IPS-18a (cell line): ENCODE measurements around the gene XRCC3.

Experiments
- H3K27ac ChIP-seq: one replicate; pipeline ENCODE4 v1.5.1; 2013; ENCODE audit warnings: low read length
- H3K27me3 ChIP-seq: one replicate; pipeline ENCODE4 v1.6.1; 2013; ENCODE audit warnings: mild to moderate bottlenecking, low read length; ENCODE audit not compliant: control insufficient read depth, insufficient read depth
- H3K36me3 ChIP-seq: one replicate; pipeline ENCODE4 v1.6.1; 2013; ENCODE audit warnings: low read depth, low read length; ENCODE audit not compliant: control insufficient read depth
- H3K4me1 ChIP-seq: one replicate; pipeline ENCODE4 v1.6.1; 2013; ENCODE audit warnings: low read depth, low read length; ENCODE audit not compliant: control insufficient read depth
- H3K4me3 ChIP-seq: one replicate; pipeline ENCODE4 v1.5.1; 2013; ENCODE audit warnings: low read length
- H3K9ac ChIP-seq: one replicate; pipeline ENCODE4 v1.6.1; 2013; ENCODE audit warnings: mild to moderate bottlenecking, low read length, moderate library complexity
- H3K9me3 ChIP-seq: one replicate; pipeline ENCODE4 v1.6.1; 2013; ENCODE audit warnings: low read depth, low read length; ENCODE audit not compliant: control insufficient read depth

Gene XRCC3

DNA sequence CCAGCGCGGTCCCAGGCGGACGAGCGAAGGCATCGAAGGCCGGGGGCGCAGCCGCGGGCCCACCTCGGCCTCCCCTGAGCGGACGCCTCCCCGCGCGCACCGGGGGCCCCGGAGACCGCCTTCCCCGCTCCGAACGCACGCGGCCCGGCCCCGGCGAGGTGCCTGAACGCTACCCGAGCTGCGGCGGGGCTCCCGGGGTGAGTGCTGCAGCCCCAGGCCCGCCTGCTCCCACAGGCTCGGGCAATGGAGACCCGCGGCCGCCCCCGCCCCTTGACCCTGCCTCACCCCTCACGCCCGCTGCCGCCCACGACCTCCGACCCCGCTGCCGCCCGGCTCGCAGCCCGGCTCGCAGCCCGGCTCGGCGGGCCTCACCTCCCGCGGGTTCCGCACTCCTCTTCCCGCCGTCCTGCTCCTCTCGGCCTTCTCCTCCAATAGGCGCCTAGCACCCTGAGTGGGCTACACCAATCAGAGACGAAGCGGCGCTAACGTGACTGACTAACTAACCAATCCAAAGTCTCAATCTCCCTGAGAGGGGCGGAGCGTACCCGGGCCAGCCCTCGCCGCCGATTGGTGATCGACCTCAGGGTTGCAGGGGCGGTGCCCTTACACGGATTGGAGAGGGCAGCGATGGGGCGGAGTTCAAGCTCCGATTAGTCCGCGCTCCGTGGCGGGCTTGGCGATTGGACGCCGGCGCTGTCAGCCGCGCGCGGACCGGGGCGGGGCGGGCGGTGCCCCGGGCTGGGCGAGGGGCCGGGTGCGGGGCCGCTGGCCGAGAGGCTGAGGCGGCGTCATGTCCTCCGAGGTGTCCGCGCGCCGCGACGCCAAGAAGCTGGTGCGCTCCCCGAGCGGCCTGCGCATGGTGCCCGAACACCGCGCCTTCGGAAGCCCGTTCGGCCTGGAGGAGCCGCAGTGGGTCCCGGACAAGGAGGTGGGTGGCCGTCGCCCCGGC is at the start of gene XRCC3, which contains the start of gene ZFYVE21:
XRCC3 (minus strand) TSS at position 400 of the 949 bp plus-strand sequence. CDS start 4,364 bp downstream, outside the sequence.
ZFYVE21 (plus strand) TSS at position 759 of the 949 bp plus-strand sequence; CDS start at position 791, 32 bp downstream.
- no peak within 1 kb of the TSS for H3K27ac ChIP-seq

DNA sequence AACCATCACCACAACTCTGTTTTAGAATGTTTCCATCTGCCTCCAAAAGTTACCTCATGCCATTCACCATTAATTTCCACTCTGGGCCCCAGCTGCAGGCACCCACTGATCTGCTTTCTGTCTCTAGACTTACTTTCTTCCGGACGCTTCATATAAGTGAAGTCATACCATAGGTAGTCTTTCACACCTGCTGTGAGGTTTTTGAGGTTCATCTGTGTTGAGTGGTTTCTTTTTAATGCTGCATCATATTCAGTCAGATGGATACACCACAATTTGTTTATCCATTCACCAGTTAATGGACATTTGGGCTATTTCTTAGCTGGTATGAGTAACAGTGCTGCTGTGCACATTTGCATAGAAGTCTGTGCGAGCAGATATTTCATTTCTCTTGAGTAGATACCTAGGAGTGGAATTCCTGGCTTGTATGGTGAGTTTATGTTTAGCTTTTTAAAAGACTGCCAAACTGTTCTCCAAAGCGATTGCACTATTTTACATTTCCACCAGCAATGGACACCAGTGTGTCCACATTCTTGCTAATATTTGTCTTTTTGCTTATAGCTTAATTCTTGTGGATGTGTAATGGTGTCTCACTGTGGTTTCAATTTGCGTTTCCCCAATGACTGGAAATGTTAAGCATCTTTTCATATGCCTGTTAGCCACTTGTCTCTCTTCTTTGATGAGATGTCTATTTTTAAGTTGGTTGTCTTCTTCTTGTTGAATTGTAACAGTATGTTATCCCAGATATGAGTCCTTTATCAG is 48.7 kb upstream of the XRCC3 start:
- Histone ChIP-seq H3K4me3 (no peak overlapping the region), H3K4me1 (no peaks in the 10 kb centered on the region), H3K27me3 (no peaks in the 10 kb centered on the region), H3K36me3 (no peaks in the 10 kb centered on the region), H3K27ac (no peak overlapping the region), H3K9ac (no peak overlapping the region), H3K9me3 (no peaks in the 10 kb centered on the region)

More for the DNA sequence above, at the start of gene XRCC3, which contains the start of gene ZFYVE21:
- Histone ChIP-seq H3K4me1 (peaks cover 16% of the 10 kb centered on the region), H3K9me3 (no peaks in the 10 kb centered on the region), H3K4me3 (peak within 1 kb of the TSS; percentile 71), H3K9ac (peak within 1 kb of the TSS; percentile 78), H3K27me3 (no peaks in the 10 kb centered on the region), H3K36me3 (no peaks in the 10 kb centered on the region)

DNA sequence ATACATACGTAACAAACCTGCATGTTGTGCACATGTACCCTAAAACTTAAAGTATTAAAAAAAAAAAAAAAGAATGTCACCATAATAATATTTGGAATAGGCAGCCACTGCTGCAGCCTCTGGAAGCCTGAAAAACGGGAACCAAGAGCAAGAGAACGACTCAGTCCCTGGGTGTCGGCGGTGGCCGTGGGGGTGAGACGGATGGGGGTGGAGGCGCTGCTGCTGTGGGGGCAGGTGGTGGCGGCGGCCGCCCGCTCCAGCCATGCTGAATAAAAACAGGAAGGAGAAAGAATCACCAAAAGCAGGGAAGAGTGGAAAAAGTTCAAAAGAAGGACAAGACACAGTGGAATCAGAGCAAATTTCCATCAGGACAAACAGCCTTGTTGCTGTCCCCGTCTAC is 47.3 kb upstream of the XRCC3 start:
- H3K4me1 ChIP-seq = no peaks in the 10 kb centered on the region
- no peaks in the 10 kb centered on the region for H3K27me3 ChIP-seq
- H3K27ac ChIP-seq = no peak overlapping the region
- H3K4me3 ChIP-seq = no peak overlapping the region
- H3K36me3 ChIP-seq = no peaks in the 10 kb centered on the region
- H3K9ac ChIP-seq = no peak overlapping the region
- H3K9me3 ChIP-seq = no peaks in the 10 kb centered on the region

DNA sequence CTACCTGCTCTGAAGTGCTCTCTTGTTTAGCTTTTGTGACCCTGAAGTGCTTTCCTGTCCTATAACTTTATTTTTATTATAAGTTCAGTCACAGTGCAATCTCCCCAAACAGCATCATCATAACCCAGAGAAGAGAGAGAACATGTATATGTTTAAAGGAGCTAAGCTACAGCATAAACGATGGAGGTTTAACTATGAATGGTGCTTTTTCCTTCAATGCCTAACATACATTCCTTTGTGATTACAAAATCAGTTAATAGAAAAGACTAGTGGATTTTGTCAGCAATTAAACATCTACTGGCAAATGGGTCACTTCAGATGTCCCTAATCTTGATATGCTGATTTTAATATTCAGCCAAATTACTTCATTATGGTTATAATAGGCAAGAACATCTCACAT is 46.8 kb upstream of the XRCC3 start:
- no peaks in the 10 kb centered on the region for H3K4me1 ChIP-seq
- no peak overlapping the region for H3K27ac ChIP-seq
- H3K27me3 ChIP-seq = no peaks in the 10 kb centered on the region
- H3K9ac ChIP-seq = no peak overlapping the region
- H3K9me3 ChIP-seq = no peaks in the 10 kb centered on the region
- H3K36me3 ChIP-seq = no peaks in the 10 kb centered on the region
- no peak overlapping the region for H3K4me3 ChIP-seq

DNA sequence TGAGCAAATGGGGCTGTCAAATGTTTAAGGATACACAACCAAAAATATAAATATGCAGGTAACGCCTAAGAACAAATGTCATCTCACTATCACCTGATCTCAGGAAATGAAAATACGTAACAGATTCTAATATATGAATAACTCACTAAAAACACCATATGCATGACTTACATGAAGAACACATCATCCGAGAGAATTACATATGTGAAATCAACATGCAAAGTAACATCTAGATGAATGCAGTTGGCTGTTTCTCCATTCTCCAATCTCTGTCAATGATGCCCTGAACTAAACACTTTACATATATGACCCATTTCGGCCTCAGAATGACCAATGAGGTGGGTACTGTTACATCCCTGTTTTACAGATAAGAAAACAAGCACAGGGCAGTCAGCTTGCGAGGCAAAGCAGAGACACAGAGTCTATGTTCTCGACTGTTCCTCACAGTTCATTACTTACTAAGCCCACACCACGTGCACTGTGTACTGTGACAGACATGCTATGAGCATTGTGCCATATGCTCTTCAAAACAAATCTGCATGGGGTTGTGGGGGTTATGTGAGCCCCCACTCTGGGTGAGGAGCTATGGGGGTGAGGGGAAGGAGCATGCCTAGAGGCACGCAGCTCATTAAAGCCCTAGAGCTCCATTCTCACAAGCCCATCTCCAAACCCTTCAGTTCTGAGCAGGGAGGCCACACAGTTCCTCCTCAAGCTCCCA is 43.0 kb upstream of the XRCC3 start:
- Histone ChIP-seq H3K36me3 (no peaks in the 10 kb centered on the region), H3K4me1 (no peaks in the 10 kb centered on the region), H3K27me3 (no peaks in the 10 kb centered on the region), H3K9ac (no peak overlapping the region), H3K27ac (no peak overlapping the region), H3K4me3 (no peak overlapping the region), H3K9me3 (no peaks in the 10 kb centered on the region)

DNA sequence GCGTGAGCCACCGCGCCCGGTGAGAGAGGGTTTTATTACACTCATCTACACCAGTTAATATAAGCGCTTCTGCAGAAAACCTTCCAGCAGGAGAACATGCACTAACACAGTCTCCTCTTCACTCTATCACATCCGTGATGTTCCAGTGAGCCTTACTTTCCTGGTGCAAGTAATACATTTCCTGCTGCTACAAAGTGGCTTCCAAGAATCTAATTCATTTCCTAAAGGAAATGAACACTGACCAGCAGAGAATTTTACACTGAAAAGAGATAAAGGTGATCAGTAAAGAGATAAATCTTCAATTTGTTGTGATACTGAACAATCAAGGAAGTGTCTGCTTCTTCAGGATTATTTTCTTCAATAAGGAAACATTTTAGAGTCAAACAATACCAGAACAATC is 39.8 kb upstream of the XRCC3 start:
- Histone ChIP-seq H3K4me1 (no peaks in the 10 kb centered on the region), H3K27ac (no peak overlapping the region), H3K36me3 (no peaks in the 10 kb centered on the region), H3K9ac (no peak overlapping the region), H3K4me3 (no peak overlapping the region), H3K27me3 (no peaks in the 10 kb centered on the region), H3K9me3 (no peaks in the 10 kb centered on the region)

DNA sequence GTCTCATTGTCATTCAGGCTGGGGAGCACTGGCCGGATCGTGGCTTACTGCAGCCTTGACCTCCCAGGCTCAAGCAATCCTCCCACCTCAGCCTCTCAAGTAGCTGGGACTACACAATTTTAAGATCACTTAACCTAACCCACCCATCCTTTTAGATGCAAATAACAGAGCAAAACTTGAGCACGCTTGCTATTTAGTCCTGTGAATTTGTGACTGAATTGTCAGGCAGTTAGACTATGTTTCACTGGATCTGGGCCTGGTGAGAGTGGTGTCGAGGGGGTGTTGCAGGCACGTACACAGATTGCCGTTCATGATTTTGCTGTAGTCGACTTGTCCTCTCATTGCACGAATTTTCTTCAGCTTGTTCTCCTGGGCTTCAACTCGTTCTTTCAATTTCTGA is 38.5 kb upstream of the XRCC3 start:
- no peaks in the 10 kb centered on the region for H3K4me1 ChIP-seq
- no peak overlapping the region for H3K9ac ChIP-seq
- no peak overlapping the region for H3K4me3 ChIP-seq
- H3K36me3 ChIP-seq = no peaks in the 10 kb centered on the region
- no peaks in the 10 kb centered on the region for H3K9me3 ChIP-seq
- no peak overlapping the region for H3K27ac ChIP-seq
- no peaks in the 10 kb centered on the region for H3K27me3 ChIP-seq

DNA sequence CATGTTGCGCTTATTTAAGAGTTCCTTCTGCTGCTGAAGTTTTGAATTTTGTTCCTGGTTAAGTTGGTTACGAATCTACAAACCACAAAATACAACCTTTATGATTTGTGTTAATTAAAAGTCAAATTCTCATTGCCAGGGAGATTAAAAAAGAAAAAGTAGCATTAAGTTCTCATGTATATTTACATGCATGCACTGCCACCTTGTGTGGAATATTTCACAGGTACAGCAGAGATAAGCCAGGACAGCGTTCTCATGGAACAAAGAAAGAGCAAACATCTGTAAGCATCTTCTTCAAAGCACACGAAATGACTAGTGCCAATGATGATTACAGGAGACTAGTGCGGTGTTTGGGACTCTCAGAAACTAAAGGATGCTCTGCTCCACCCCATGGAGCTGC is 34.6 kb upstream of the XRCC3 start:
- Histone ChIP-seq H3K36me3 (no peaks in the 10 kb centered on the region), H3K27ac (no peak overlapping the region), H3K4me3 (no peak overlapping the region), H3K9me3 (no peaks in the 10 kb centered on the region), H3K9ac (no peak overlapping the region), H3K4me1 (no peaks in the 10 kb centered on the region), H3K27me3 (no peaks in the 10 kb centered on the region)

DNA sequence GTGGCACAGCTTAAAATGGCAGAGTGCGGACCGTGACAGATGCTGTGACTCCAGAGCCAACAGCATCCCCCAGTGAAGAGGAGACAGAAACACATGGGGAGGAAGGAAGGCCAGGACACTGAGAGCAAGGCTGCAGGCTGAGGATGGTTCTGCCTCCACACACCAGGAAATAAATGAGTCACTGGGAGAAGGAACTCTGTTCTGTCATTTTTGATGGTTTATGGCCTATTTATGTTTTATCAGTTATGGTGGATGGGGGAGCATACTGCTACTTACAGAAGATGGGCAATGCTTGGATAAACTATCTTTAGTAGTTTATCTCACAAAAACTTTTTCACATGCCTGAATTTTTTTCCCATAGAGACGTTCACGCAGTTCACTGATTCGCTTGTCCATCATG is 34.2 kb upstream of the XRCC3 start:
- H3K4me3 ChIP-seq = no peak overlapping the region
- H3K27me3 ChIP-seq = no peaks in the 10 kb centered on the region
- no peaks in the 10 kb centered on the region for H3K9me3 ChIP-seq
- H3K4me1 ChIP-seq = no peaks in the 10 kb centered on the region
- H3K36me3 ChIP-seq = no peaks in the 10 kb centered on the region
- no peak overlapping the region for H3K27ac ChIP-seq
- H3K9ac ChIP-seq = no peak overlapping the region

DNA sequence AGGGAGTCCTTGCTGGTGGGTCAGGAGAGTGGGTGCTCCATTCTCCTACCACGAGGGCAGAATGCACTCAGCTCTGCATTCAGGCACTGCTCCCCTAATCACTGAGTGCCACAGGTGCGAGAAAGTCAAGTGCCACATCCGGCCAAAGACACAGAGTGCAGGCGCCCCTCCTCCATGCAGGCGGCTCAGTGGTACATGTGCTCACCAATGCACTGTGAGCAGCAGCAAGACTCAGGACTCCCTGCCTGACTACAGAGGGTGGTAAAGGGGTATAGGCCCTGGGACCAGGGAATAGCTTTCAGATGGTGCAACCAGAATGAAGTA is 33.2 kb upstream of the XRCC3 start:
- Histone ChIP-seq H3K27ac (no peak overlapping the region), H3K9me3 (no peaks in the 10 kb centered on the region), H3K4me3 (no peak overlapping the region), H3K36me3 (no peaks in the 10 kb centered on the region), H3K9ac (no peak overlapping the region), H3K4me1 (no peaks in the 10 kb centered on the region), H3K27me3 (no peaks in the 10 kb centered on the region)

DNA sequence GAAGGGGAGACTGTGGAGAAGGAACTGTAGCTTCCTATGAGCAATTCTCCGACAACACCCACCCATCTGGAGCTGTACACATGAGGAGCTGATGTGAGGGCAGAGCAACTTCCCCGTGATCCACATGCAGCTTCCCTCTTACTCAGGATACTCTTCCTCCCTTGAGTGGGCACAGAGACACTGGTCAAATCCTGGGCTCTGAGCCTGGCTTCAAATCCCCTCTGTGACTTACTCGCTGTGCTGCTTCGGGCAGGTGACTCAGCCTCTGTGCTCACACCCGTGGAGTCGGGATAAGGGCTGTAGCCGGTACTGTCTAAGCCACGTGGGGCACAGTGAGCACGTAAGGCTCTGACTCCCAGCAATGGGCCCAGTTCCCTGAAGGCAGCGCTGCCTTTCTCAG is 31.4 kb upstream of the XRCC3 start:
- H3K9ac ChIP-seq = no peak overlapping the region
- H3K4me1 ChIP-seq = no peaks in the 10 kb centered on the region
- no peak overlapping the region for H3K4me3 ChIP-seq
- H3K36me3 ChIP-seq = no peaks in the 10 kb centered on the region
- H3K9me3 ChIP-seq = no peaks in the 10 kb centered on the region
- H3K27ac ChIP-seq = no peak overlapping the region
- H3K27me3 ChIP-seq = no peaks in the 10 kb centered on the region
